ENCODE measurements around the gene SELENOS. TPM values are rescaled to one million over a fixed set of nuclear protein-coding genes. Genes with fewer than 3 reads are reported as not detected.

The SELENOS gene
- total RNA-seq, 2 donors from 2014 or later: 42.9 to 44.8 TPM

GRCh38 chr15:101280007-101280406 lies 2.7 kb upstream of the SELENOS start:
- no peaks in the 10 kb centered on the region for H3K27me3 Mint-ChIP-seq (ENCODE audit: low read depth)
- no peak for DNase-seq
- H3K27ac Mint-ChIP-seq: no peak overlapping the region
- no peak overlapping the region for H3K4me3 Mint-ChIP-seq
- H3K36me3 Mint-ChIP-seq (ENCODE audit: insufficient read depth in 2 of 2): peaks cover 9 to 25% of the 10 kb centered on the region in 2 donors
- no peak for ATAC-seq (replicated peaks in 1 of 2)
- H3K9me3 Mint-ChIP-seq: no peaks in the 10 kb centered on the region
- H3K4me1 Mint-ChIP-seq (ENCODE audit: low read depth): peaks cover 33% of the 10 kb centered on the region

GRCh38 chr15:101277943-101278564 lies 769 bp upstream of the SELENOS start:
- Mint-ChIP-seq H3K4me3 (peak overlapping the region; percentile 95 to 100), H3K9me3 (no peaks in the 10 kb centered on the region), H3K27ac (peak overlapping the region; percentile 95), H3K4me1 (ENCODE audit: low read depth) (peaks cover 34% of the 10 kb centered on the region), H3K36me3 (ENCODE audit: insufficient read depth in 2 of 2) (peaks cover 18 to 30% of the 10 kb centered on the region in 2 donors), H3K27me3 (ENCODE audit: low read depth) (no peaks in the 10 kb centered on the region)
- ATAC-seq (replicated peaks in 1 of 2) (no peak), DNase-seq (no peak)

- peak overlapping the region; percentile 88 for H3K27ac Mint-ChIP-seq
- no peaks in the 10 kb centered on the region for H3K27me3 Mint-ChIP-seq (ENCODE audit: low read depth)
- peak overlapping the region; percentile 95 to 100 for H3K4me3 Mint-ChIP-seq
- H3K36me3 Mint-ChIP-seq (ENCODE audit: insufficient read depth in 2 of 2): peaks cover 18 to 32% of the 10 kb centered on the region in 2 donors
- peak in 1 of 2 donors; percentile 25 for ATAC-seq (replicated peaks in 1 of 2)
- DNase-seq: peak; percentile 30 to 33
- peaks cover 34% of the 10 kb centered on the region for H3K4me1 Mint-ChIP-seq (ENCODE audit: low read depth)
- H3K9me3 Mint-ChIP-seq: no peaks in the 10 kb centered on the region
Observed at GRCh38 chr15:101276501-101277037, 716 bp downstream of the SELENOS start.

GRCh38 chr15:101275018-101275417 lies 2.3 kb downstream of the SELENOS start:
- Mint-ChIP-seq H3K36me3 (ENCODE audit: insufficient read depth in 2 of 2) (peaks cover 17 to 30% of the 10 kb centered on the region in 2 donors), H3K27me3 (ENCODE audit: low read depth) (no peaks in the 10 kb centered on the region)
- ATAC-seq (replicated peaks in 1 of 2): peak in 1 of 2 donors; percentile 17

GRCh38 chr15:101273534-101273933 lies 3.8 kb downstream of the SELENOS start:
- no peak overlapping the region for H3K4me3 Mint-ChIP-seq
- no peak for ATAC-seq (replicated peaks in 1 of 2)

More at GRCh38 chr15:101275018-101275417, 2.3 kb downstream of the SELENOS start:
- H3K4me3 Mint-ChIP-seq: peak overlapping the region; percentile 95 to 100
- no peak for DNase-seq
- no peaks in the 10 kb centered on the region for H3K9me3 Mint-ChIP-seq
- H3K27ac Mint-ChIP-seq: peak overlapping the region; percentile 89
- H3K4me1 Mint-ChIP-seq (ENCODE audit: low read depth): peaks cover 34% of the 10 kb centered on the region

GRCh38 chr15:101272584-101272983 lies 4.7 kb downstream of the SELENOS start:
- peaks cover 17 to 31% of the 10 kb centered on the region in 2 donors for H3K36me3 Mint-ChIP-seq (ENCODE audit: insufficient read depth in 2 of 2)
- ATAC-seq (replicated peaks in 1 of 2): no peak

More at GRCh38 chr15:101273534-101273933, 3.8 kb downstream of the SELENOS start:
- Mint-ChIP-seq H3K27ac (no peak overlapping the region), H3K36me3 (ENCODE audit: insufficient read depth in 2 of 2) (peaks cover 17 to 31% of the 10 kb centered on the region in 2 donors), H3K27me3 (ENCODE audit: low read depth) (no peaks in the 10 kb centered on the region), H3K9me3 (no peaks in the 10 kb centered on the region), H3K4me1 (ENCODE audit: low read depth) (peaks cover 34% of the 10 kb centered on the region)
- no peak for DNase-seq

GRCh38 chr15:101269479-101270223 lies 7.6 kb downstream of the SELENOS start:
- peaks cover 9% of the 10 kb centered on the region for H3K4me1 Mint-ChIP-seq (ENCODE audit: low read depth)
- no peak overlapping the region for H3K27ac Mint-ChIP-seq
- no peak for DNase-seq
- H3K9me3 Mint-ChIP-seq: no peaks in the 10 kb centered on the region
- H3K36me3 Mint-ChIP-seq (ENCODE audit: insufficient read depth in 2 of 2): peaks cover 10 to 22% of the 10 kb centered on the region in 2 donors
- H3K4me3 Mint-ChIP-seq: no peak overlapping the region
- no peak for ATAC-seq (replicated peaks in 1 of 2)
- no peaks in the 10 kb centered on the region for H3K27me3 Mint-ChIP-seq (ENCODE audit: low read depth)

More at GRCh38 chr15:101272584-101272983, 4.7 kb downstream of the SELENOS start:
- DNase-seq: no peak
- Mint-ChIP-seq H3K9me3 (no peaks in the 10 kb centered on the region), H3K4me3 (no peak overlapping the region), H3K27me3 (ENCODE audit: low read depth) (no peaks in the 10 kb centered on the region), H3K27ac (no peak overlapping the region), H3K4me1 (ENCODE audit: low read depth) (peaks cover 31% of the 10 kb centered on the region)

GRCh38 chr15:101267320-101268104 lies 9.8 kb downstream of the SELENOS start:
- no peak overlapping the region for H3K27ac Mint-ChIP-seq
- no peaks in the 10 kb centered on the region for H3K27me3 Mint-ChIP-seq (ENCODE audit: low read depth)
- H3K4me3 Mint-ChIP-seq: no peak overlapping the region
- H3K36me3 Mint-ChIP-seq (ENCODE audit: insufficient read depth in 2 of 2): peaks cover 4 to 6% of the 10 kb centered on the region in 2 donors
- no peaks in the 10 kb centered on the region for H3K9me3 Mint-ChIP-seq
- DNase-seq: no peak
- no peak for ATAC-seq (replicated peaks in 1 of 2)
- no peaks in the 10 kb centered on the region for H3K4me1 Mint-ChIP-seq (ENCODE audit: low read depth)

- no peak for DNase-seq
- no peak overlapping the region for H3K27ac Mint-ChIP-seq
- H3K36me3 Mint-ChIP-seq (ENCODE audit: insufficient read depth in 2 of 2): peaks cover 0 to 3% of the 10 kb centered on the region in 2 donors
- H3K4me3 Mint-ChIP-seq: no peak overlapping the region
- H3K27me3 Mint-ChIP-seq (ENCODE audit: low read depth): no peaks in the 10 kb centered on the region
- H3K4me1 Mint-ChIP-seq (ENCODE audit: low read depth): no peaks in the 10 kb centered on the region
- H3K9me3 Mint-ChIP-seq: no peaks in the 10 kb centered on the region
- ATAC-seq (replicated peaks in 1 of 2): no peak
Observed at GRCh38 chr15:101266787-101267186, 10.5 kb downstream of the SELENOS start.

- no peak for ATAC-seq (replicated peaks in 1 of 2)
- peaks cover 0 to 3% of the 10 kb centered on the region in 2 donors for H3K36me3 Mint-ChIP-seq (ENCODE audit: insufficient read depth in 2 of 2)
- no peak overlapping the region for H3K4me3 Mint-ChIP-seq
- no peaks in the 10 kb centered on the region for H3K27me3 Mint-ChIP-seq (ENCODE audit: low read depth)
- no peaks in the 10 kb centered on the region for H3K4me1 Mint-ChIP-seq (ENCODE audit: low read depth)
- H3K9me3 Mint-ChIP-seq: no peaks in the 10 kb centered on the region
- H3K27ac Mint-ChIP-seq: no peak overlapping the region
- DNase-seq: no peak
Observed at GRCh38 chr15:101266034-101266433, 11.3 kb downstream of the SELENOS start.

- Mint-ChIP-seq H3K27ac (no peak overlapping the region), H3K27me3 (ENCODE audit: low read depth) (peaks cover 5% of the 10 kb centered on the region), H3K4me1 (ENCODE audit: low read depth) (no peaks in the 10 kb centered on the region), H3K9me3 (no peaks in the 10 kb centered on the region), H3K4me3 (no peak overlapping the region), H3K36me3 (ENCODE audit: insufficient read depth in 2 of 2) (peaks cover 0 to 3% of the 10 kb centered on the region in 2 donors)
- no peak for ATAC-seq (replicated peaks in 1 of 2)
- no peak for DNase-seq
Observed at GRCh38 chr15:101264911-101265641, 12.2 kb downstream of the SELENOS start.

- H3K4me1 Mint-ChIP-seq (ENCODE audit: low read depth): no peaks in the 10 kb centered on the region
- H3K4me3 Mint-ChIP-seq: no peak overlapping the region
Observed at GRCh38 chr15:101264011-101264410, 13.3 kb downstream of the SELENOS start.

More at GRCh38 chr15:101264011-101264410, 13.3 kb downstream of the SELENOS start:
- Mint-ChIP-seq H3K27me3 (ENCODE audit: low read depth) (peaks cover 16% of the 10 kb centered on the region), H3K9me3 (no peaks in the 10 kb centered on the region), H3K36me3 (ENCODE audit: insufficient read depth in 2 of 2) (no peaks in the 10 kb centered on the region), H3K27ac (no peak overlapping the region)
- DNase-seq (no peak), ATAC-seq (replicated peaks in 1 of 2) (no peak)

All from activated T-cell treated with anti-CD3 and anti-CD28 coated beads, Interleukin-2, amount 50 U/mL, for 72 hours (primary cell).